Measurements from ENCODE around the gene BHMT.

- TF ChIP-seq CTCF (IDR thresholded peaks at IDR 0.05; ENCODE audit: low read depth, low read length), result no peak
- no peak for TF ChIP-seq POLR2A (IDR thresholded peaks at IDR 0.05; ENCODE audit: extremely low read depth, insufficient read length)
Measured at GRCh38 chr5:79170661-79171060, 59.1 kb downstream of the BHMT start.
